NK-92 (cell line): ENCODE measurements around the gene SELENOP.
"Not testable (repeated sequence)": the region's sequence is repeated elsewhere in the genome, so short reads cannot be mapped to it uniquely, and the experiment has no call there.

Experiments used
- DNase-seq: peaks from one replicate; lab custom pipeline; 2025; ENCODE audit not compliant: unreplicated experiment; lab: John Stamatoyannopoulos, UW

The SELENOP gene

DNA sequence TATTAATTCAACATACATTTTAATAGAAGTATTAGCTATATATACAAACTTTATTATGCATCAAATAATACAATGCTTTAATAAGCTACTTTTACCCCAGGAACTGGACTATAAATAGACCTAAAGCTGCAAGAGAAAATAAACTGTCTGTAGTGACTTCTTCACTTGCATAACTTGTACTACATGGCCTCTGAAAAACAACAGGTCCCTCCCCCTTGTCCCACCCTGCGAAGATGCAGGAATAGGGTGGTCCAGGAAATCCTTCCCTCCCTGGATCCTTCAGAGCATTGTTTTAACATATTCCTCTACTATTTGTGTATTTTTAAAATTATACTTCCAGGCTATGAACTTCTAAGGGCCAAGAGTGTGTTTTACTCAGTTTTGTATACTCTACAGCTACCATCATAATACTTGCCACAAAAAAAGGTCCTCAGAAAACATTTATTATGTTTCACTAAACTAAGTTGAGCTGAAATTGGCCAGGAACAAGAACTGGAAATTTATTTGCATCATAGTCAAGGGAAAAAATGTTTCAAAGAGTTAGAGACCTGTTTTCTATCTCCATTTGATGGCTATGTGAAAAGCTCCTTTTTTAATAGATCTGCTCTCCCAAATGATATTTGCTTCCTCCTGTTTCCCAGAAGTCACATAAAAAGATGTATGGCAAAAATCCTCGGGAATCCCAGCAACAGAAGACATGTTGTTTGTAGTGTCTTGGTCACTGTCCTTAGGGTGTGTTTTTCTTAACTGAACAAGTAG lies 15.2 kb upstream of the SELENOP start:
- DNase-seq: no peak

GRCh38 chr5:42825422-42826148 lies 13.9 kb upstream of the SELENOP start:
- DNase-seq: no peak

- DNase-seq: no peak
These were observed 12.8 kb upstream of the SELENOP start for GRCh38 chr5:42824347-42824976.

DNA sequence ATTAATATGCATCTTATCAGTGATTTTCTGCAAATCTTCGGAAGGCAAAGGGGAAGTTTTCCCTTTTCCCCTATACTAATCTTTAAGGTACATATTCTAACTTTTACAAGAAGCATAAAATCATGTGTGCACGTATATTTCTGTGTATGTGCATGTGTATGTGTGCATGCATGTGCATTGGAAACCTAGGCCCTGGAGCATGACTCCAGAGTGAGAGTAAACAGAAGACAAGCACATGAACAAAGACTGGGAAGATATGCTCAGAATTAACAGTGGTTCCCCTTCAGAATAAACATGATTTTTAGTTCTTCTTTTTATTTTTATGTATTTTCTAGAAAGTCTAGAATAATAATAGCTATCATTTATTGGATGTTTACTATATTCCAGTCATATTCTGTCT lies 10.9 kb upstream of the SELENOP start:
- no peak for DNase-seq

GRCh38 chr5:42819745-42820144 lies 8.1 kb upstream of the SELENOP start:
- DNase-seq: no peak

- DNase-seq: not testable (repeated sequence)
These were observed 4.9 kb upstream of the SELENOP start for GRCh38 chr5:42816546-42816945.

DNA sequence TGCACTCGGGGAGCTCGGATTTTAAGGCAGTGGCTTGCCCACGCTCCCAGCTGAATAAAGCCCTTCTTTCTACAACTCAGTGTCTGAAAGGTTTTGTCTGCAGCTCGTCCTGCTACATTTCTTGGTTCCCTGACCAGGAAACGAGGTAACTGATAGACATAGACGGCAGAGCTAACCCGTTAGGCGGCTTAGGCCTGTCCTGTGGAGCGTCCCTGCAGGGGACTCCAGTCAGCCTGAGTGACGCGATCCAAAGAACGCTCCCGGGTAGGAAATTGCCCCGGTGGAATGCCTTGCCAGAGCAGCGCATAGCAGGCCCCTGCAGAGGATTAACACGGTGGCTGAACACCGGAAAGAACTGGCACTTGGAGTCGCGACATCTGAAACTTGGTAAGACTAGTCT lies 1.8 kb upstream of the SELENOP start:
- DNase-seq: no peak

- no peak for DNase-seq
These were observed 928 bp upstream of the SELENOP start for GRCh38 chr5:42812620-42813019.

- DNase-seq: no peak
These were observed 680 bp downstream of the SELENOP start for GRCh38 chr5:42810834-42811590.

- no peak for DNase-seq
These were observed 2.6 kb downstream of the SELENOP start for GRCh38 chr5:42808888-42809611.

GRCh38 chr5:42807722-42808447 lies 3.8 kb downstream of the SELENOP start:
- DNase-seq: no peak

DNA sequence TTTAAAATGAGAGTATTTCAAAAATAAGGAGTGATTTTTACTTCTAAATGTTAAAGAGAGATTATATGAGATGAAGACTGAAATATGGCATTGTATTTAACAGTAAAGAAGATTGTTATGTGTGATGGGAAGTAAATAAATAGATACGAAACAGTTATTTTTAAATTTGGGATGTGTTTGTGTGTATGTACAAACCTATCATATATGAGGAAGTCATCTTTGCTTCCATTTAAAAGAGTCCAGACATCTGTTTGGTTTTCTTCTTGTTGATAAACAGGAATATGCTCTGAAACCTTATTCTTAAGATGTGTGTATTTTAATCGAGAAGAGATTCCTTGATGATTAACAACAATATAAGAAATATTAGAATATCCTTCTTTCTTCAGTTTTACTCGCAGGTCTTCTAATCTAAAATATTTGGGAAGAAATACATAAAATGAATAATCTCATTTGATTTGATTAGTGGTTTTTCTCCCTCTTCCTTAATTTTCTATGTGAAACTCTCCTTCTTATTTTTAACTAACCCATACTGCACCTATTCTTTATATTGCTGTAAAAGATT lies 4.9 kb downstream of the SELENOP start:
- no peak for DNase-seq

DNA sequence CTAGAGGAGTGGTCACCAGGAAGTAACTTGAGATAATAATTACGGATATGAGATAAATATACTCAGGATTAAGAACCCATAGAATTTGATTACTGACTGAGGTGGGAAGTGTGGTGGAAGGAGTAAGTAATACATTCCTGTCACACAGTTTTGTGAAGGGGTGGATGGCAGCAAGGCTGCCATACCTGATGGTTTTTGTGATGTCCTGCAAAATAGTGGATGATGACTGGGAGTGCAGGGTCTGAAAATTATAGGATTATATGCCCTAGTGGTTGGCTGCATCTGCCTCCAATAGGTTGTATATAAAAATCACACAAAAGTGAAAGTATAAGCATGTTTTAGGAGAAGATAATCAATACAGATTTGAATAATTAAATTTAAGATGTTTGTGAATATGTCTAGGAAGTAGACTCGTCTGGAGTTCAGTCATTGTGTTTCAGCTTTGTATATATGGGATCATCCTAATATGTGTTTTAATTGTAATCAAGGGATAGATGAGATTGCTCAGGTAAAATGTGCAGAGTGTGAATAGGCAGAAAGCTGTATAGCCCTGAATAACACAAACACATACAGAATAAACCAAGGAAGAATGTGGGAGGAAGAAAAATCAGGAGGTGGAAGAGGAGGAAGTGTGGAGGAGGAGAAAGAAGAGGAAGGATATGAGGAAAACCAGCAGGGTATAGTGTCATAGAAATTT lies 5.5 kb downstream of the SELENOP start:
- DNase-seq: no peak

DNA sequence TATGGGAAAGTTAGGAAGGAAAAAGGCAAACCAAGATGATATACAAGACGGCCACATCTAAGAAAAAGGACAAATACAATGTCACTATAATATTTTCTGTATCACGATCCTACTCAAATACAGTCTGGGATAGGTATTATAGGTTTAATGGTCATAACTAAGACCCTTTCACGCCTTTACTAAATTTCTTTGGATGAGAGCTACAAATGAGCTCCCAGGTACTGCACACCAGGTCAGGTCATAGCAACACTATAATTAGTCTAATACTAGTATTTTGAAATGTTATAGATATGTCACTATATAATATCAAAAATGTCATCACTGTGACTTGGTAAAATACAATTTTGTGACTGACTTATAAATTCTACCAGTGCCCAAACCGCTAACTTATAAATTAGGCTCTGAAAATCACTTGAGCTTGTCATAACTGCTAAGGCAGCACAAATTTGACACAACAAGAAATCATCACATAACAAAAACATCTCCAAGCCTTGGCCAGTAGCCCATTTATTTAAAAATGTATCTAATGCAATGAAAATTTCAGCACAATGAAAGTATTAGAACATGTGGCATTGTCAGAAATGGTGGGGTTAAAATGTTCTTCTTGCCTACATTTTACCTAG lies 6.9 kb downstream of the SELENOP start:
- no peak for DNase-seq

DNA sequence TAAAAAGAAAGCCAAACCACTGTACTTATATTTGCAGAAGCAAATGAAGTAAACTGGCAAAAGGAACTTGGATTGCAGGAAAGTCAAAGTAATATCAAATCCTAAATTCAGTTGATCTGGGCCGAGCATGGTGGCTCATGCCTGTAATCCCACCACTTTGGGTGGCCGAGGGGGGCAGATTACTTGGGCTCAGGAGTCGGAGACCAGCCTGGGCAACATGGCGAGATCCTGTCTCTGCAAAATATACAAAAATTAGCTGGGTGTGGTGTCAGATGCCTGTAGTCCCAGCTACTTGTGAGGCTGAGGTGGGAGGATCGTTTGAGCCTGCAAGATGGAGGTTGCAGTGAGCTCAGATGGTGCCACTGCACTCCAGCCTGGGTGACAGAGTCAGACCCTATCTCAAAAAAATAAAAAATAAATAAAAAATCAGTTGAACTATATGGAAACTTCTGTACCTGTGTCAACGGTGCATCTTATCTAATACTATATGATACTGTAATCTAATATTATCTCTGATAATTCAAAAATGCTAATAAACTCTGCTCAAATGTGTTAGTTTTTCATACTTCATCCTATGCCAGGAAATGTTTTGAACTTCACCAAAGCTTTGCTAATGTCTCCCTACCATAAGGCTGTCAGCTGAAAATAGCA lies 10.1 kb downstream of the SELENOP start:
- no peak for DNase-seq

DNA sequence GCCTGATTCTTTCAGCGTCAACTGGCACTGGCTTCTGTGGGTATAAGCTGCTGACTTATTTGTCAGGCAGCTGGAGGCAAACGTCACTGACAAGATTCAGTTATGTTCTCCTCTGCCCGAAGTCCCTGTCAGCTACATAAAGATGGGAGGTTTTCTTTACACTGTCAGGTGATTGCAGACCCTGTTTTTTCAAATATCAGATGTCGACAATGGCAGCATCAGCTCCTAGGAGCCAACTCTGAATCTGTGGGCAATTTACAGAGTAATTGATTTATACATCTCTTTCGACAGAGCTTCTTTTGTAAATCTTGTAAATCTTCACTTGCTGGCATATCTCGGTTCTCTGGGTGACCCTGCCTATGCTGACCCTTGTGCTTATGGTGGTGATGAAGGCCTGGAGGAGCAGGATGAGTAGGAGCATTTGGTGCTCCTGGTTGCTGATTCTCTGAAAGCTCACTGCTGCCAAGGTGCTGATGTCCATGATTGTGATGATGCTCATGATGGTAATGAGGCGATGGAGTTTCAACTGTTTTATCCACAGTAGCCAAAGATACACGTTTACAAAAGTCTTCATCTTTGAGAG lies 10.9 kb downstream of the SELENOP start:
- no peak for DNase-seq

- no peak for DNase-seq
These were observed 12.0 kb downstream of the SELENOP start for GRCh38 chr5:42799668-42800114.

GRCh38 chr5:42799241-42799608 lies 12.5 kb downstream of the SELENOP start:
- DNase-seq: no peak
